ENCODE measurements around the gene CAVIN3. TPM values are rescaled to one million over a fixed set of nuclear protein-coding genes. Genes with fewer than 3 reads are reported as not detected.

Gene CAVIN3
- total RNA-seq, 4 donors from 2014 or later, result 34.9 to 158 (median 90.9) TPM

- TF ChIP-seq CTCF (IDR thresholded peaks at IDR 0.05; ENCODE audit: low read depth), result no peak
Observed at GRCh38 chr11:6336293-6336692, 16.0 kb upstream of the CAVIN3 start.

- TF ChIP-seq CTCF (IDR thresholded peaks at IDR 0.05; ENCODE audit: low read depth), result no peak
Observed at GRCh38 chr11:6334806-6335205, 14.5 kb upstream of the CAVIN3 start.

- TF ChIP-seq CTCF (IDR thresholded peaks at IDR 0.05; ENCODE audit: low read depth), result no peak
Observed at GRCh38 chr11:6333095-6333494, 12.8 kb upstream of the CAVIN3 start.

- TF ChIP-seq CTCF (IDR thresholded peaks at IDR 0.05; ENCODE audit: low read depth), result no peak
Observed at GRCh38 chr11:6332066-6332465, 11.8 kb upstream of the CAVIN3 start.

- TF ChIP-seq CTCF (IDR thresholded peaks at IDR 0.05; ENCODE audit: low read depth), result no peak
Observed at GRCh38 chr11:6328321-6328720, 8.0 kb upstream of the CAVIN3 start.

GRCh38 chr11:6327806-6328205, 7.5 kb upstream of the CAVIN3 start:
- TF ChIP-seq CTCF (IDR thresholded peaks at IDR 0.05; ENCODE audit: low read depth), result no peak

GRCh38 chr11:6326985-6327384, 6.7 kb upstream of the CAVIN3 start:
- no peak for TF ChIP-seq CTCF (IDR thresholded peaks at IDR 0.05; ENCODE audit: low read depth)
